Naive thymus-derived CD8-positive, alpha-beta T cell (primary cell): Measurements from ENCODE around the gene CLK1. TPM values are rescaled to one million over a fixed set of nuclear protein-coding genes. Genes with fewer than 3 reads are reported as not detected.
"Not testable (repeated sequence)": the region's sequence is repeated elsewhere in the genome, so short reads cannot be mapped to it uniquely, and the experiment has no call there.

ENCODE experiments used
- ATAC-seq, 2 donors: fragments of 150-1000 bp; cut with Tn5 transposase in 1 of 2; sonication (Bioruptor Pico), chemical (Tn5 transposase) in 1 of 2; 1 replicate in 1 of 2; 2 replicates in 1 of 2; pipeline ENCODE4 v1.10.0; 2021; ENCODE audit warnings: mild to moderate bottlenecking in 2 of 2, moderate library complexity in 2 of 2
- POLR2A ChIA-PET: fragments of 350-600 bp; sonication (Branson Sonifier 250); formaldehyde crosslinking; loops from one replicate; lab custom pipeline; 2021; ENCODE audit warnings: antibody characterized with exemption; lab: Charles Lee
- DNase-seq, 10 donors: peaks; one replicate each; pipeline versions ENCODE4 v3.0.0 to v3.0.0-alpha.2; 2020 to 2022
- H3K27ac Mint-ChIP-seq, 10 donors: one replicate each; pipeline ENCODE4 v1.8.0; 2020 to 2022; ENCODE audit warnings: mild to moderate bottlenecking in 10 of 10, mixed read lengths in 10 of 10, moderate library complexity in 4 of 10, inconsistent platforms in 1 of 10
- H3K27me3 Mint-ChIP-seq, 5 donors: one replicate each; pipeline ENCODE4 v1.8.0; 2021 to 2022; ENCODE audit warnings: mixed read lengths in 5 of 5
- H3K36me3 Mint-ChIP-seq, 3 donors: one replicate each; pipeline ENCODE4 v1.8.0; 2020 to 2022; ENCODE audit warnings: mixed read lengths in 3 of 3, mild to moderate bottlenecking in 2 of 3, inconsistent platforms in 1 of 3
- H3K4me1 Mint-ChIP-seq, 4 donors: one replicate each; pipeline ENCODE4 v1.8.0; 2021 to 2022; ENCODE audit warnings: mixed read lengths in 4 of 4
- H3K4me3 Mint-ChIP-seq, 10 donors: one replicate each; pipeline ENCODE4 v1.8.0; 2020 to 2022; ENCODE audit warnings: mild to moderate bottlenecking in 10 of 10, mixed read lengths in 10 of 10, moderate library complexity in 6 of 10, inconsistent platforms in 1 of 10
- H3K9me3 Mint-ChIP-seq, 9 donors: one replicate each; pipeline ENCODE4 v1.8.0; 2020 to 2022; ENCODE audit warnings: mixed read lengths in 9 of 9, mild to moderate bottlenecking in 3 of 9, inconsistent platforms in 1 of 9, moderate library complexity in 1 of 9
- polyA plus RNA-seq, 3 donors: library from polyadenylated mRNA; unstranded; fragments of 300-500 nt; fragmentation: Illumina TruSeq; gene quantifications; one replicate each; pipeline ENCODE4 v1.2.3, GENCODE V29; 2021
- total RNA-seq, 8 experiments: library from RNA in 2 of 8; stranded (reverse) in 2 of 8; gene quantifications; one replicate each; pipeline ENCODE4 v1.2.3 and lab custom pipeline; 2021 to 2026

Gene CLK1
- total and polyA plus RNA-seq, 5 experiments from 2014 or later, result 13.6 to 356 (median 45.3) TPM

- no peak for ATAC-seq
- peak overlapping the region in 2 of 10 donors; percentile 12 to 48 for H3K27ac Mint-ChIP-seq
- peaks cover 12 to 65% (median 26%) of the 10 kb centered on the region in 3 donors for H3K36me3 Mint-ChIP-seq
- H3K9me3 Mint-ChIP-seq, result no peaks in the 10 kb centered on the region
- POLR2A ChIA-PET, result interaction anchor here (0.6 to 6.9 kb wide), 2 partner anchors 17 to 43 kb away, joined by 3 to 28 read pairs; partner anchors contain the start of gene CLK1
- H3K27me3 Mint-ChIP-seq, result no peaks in the 10 kb centered on the region
- DNase-seq, result no peak
- H3K4me3 Mint-ChIP-seq, result peak overlapping the region in 2 of 10 donors; percentile 28
- H3K4me1 Mint-ChIP-seq, result peaks cover 2 to 11% (median 7%) of the 10 kb centered on the region in 4 donors
Measured at GRCh38 chr2:200821686-200822245, 42.7 kb downstream of the CLK1 start.

DNA sequence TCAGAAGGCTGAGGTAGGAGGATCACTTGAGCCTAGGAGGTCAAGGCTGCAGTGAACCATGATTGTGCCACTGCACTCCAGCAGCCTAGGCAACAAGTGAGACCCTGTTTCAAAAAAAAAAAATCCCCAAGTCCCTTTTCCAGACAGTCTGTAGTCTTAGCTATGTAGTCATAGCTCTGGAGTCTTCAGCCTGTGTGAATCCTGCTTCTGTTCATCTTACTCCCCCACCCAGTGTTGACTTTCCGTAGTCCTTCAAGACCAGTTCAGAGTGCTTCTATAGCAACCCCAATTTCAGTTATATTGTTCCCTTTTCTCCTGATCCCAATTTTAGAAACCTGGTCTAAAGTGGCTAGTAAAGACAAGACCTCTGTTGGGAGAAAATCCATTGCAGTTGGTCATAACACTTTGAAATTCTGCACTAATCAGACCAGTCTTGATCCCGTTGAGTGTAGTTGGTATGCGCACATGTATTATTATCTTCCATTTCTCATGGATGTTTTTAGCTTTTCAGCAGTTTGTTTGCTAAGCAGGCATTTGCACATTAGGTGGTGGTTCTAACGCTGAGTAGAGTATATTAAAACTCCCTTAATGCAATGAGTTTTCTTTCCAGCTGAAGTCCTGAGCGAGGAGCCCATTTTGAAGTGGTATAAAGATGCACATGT is 43.8 kb downstream of the CLK1 start:
- no peaks in the 10 kb centered on the region for H3K27me3 Mint-ChIP-seq
- H3K4me1 Mint-ChIP-seq, result peaks cover 7 to 10% (median 9%) of the 10 kb centered on the region in 4 donors
- peak overlapping the region in 7 of 10 donors; percentile 7 to 82 (median 58) for H3K27ac Mint-ChIP-seq
- H3K36me3 Mint-ChIP-seq, result peaks cover 12 to 76% (median 31%) of the 10 kb centered on the region in 3 donors
- DNase-seq (no peak), ATAC-seq (no peak)
- no peak overlapping the region for H3K4me3 Mint-ChIP-seq
- no peaks in the 10 kb centered on the region for H3K9me3 Mint-ChIP-seq
- POLR2A ChIA-PET, result interaction anchor here (6.9 kb wide), 1 partner anchor 44 kb away, joined by 28 read pairs; the partner anchor contains the start of gene CLK1

DNA sequence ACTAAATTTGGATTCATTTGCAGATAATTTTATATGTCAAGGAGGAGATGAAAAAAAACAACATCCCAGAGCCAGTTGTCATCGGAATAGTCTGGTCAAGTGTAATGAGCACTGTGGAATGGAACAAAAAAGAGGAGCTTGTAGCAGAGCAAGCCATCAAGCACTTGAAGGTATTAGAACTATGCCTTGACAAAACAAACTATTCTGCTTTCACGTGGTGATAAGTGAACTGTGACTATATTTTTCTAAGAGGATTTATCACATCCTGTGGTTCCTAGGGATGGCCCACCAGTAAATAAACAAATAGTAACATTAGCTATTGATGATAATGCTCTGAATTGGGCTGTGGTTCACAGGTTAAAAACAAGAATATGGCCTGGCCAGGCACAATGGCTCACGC is 45.7 kb downstream of the CLK1 start:
- H3K4me3 Mint-ChIP-seq, DNase-seq, H3K9me3 Mint-ChIP-seq, H3K27me3 Mint-ChIP-seq, ATAC-seq: not testable (repeated sequence)
- POLR2A ChIA-PET, result interaction anchor here (0.7 to 6.9 kb wide), 3 partner anchors 46 to 106 kb away, joined by 3 to 28 read pairs (median 8); partner anchors contain the start of genes CLK1, NIF3L1 and PPIL3
- Mint-ChIP-seq H3K4me1 (peaks cover 21 to 29% (median 26%) of the 10 kb centered on the region in 4 donors), H3K36me3 (peaks cover 12 to 84% (median 36%) of the 10 kb centered on the region in 3 donors), H3K27ac (peak overlapping the region in 5 of 10 donors; percentile 13 to 79 (median 49))

- POLR2A ChIA-PET, result interaction anchor here (0.6 to 2.1 kb wide), 3 partner anchors 38 to 68 kb away, joined by 3 to 19 read pairs (median 4); partner anchors contain the start of gene CLK1
- peaks cover 5 to 68% (median 26%) of the 10 kb centered on the region in 3 donors for H3K36me3 Mint-ChIP-seq
- H3K4me3 Mint-ChIP-seq, result peak overlapping the region in 4 of 10 donors; percentile 32 to 52 (median 44)
- ATAC-seq (no peak), DNase-seq (no peak)
- H3K9me3 Mint-ChIP-seq, result no peaks in the 10 kb centered on the region
- H3K4me1 Mint-ChIP-seq, result peaks cover 30 to 52% (median 47%) of the 10 kb centered on the region in 4 donors
- peak overlapping the region in 6 of 10 donors; percentile 2 to 73 (median 56) for H3K27ac Mint-ChIP-seq
- H3K27me3 Mint-ChIP-seq, result no peaks in the 10 kb centered on the region
Measured at GRCh38 chr2:200814917-200815316, 49.5 kb downstream of the CLK1 start.

DNA sequence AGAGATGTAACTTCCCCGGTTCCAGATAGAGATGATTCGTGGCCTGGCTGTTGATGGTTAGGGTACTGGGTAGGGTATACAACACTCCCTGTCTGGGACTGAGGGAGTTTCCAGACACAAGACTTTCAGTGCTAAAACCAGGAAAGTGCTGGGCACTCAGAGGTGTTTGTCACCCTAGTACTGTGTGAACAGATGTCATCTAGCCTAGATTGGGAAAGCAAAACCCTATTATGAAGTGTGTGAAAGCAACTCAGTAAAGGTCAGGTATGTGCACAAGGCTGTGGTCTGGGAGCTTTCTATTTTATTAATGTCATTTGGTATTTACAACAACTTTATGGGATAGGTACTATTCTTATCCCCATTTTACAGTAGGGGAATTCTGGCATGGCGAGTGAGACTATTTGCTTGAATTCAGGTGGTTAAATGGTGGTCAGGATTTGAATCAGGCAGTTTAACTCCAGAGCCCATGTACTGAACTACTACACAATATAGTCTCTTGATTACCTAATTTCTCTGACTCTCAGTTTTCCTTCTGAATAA is 50.1 kb downstream of the CLK1 start:
- peak overlapping the region; percentile 2 to 86 (median 72) for H3K27ac Mint-ChIP-seq
- H3K9me3 Mint-ChIP-seq, result no peaks in the 10 kb centered on the region
- peaks cover 5 to 62% (median 26%) of the 10 kb centered on the region in 3 donors for H3K36me3 Mint-ChIP-seq
- POLR2A ChIA-PET, result interaction anchor here (0.7 to 2.1 kb wide), 4 partner anchors 38 to 446 kb away, joined by 3 to 19 read pairs (median 4); partner anchors contain the start of genes CASP8 and CLK1
- peaks cover 30 to 52% (median 49%) of the 10 kb centered on the region in 4 donors for H3K4me1 Mint-ChIP-seq
- H3K4me3 Mint-ChIP-seq, result peak overlapping the region in 9 of 10 donors; percentile 32 to 72 (median 46)
- DNase-seq (no peak), ATAC-seq (no peak)
- no peaks in the 10 kb centered on the region for H3K27me3 Mint-ChIP-seq

- peak overlapping the region; percentile 94 to 99 (median 99) for H3K27ac Mint-ChIP-seq
- H3K36me3 Mint-ChIP-seq, result peaks cover under 1 to 43% (median 16%) of the 10 kb centered on the region in 3 donors
- ATAC-seq, result peak; percentile 57 to 63
- no peaks in the 10 kb centered on the region for H3K27me3 Mint-ChIP-seq
- POLR2A ChIA-PET, result interaction anchor here (0.6 to 2.1 kb wide), 14 partner anchors 9 to 305 kb away, joined by 3 to 51 read pairs (median 5); partner anchors contain the start of genes CFLAR, CLK1, NIF3L1 and ORC2
- peak in 9 of 10 donors; percentile 59 to 83 (median 68) for DNase-seq
- H3K4me3 Mint-ChIP-seq, result peak overlapping the region; percentile 95 to 99 (median 98)
- peaks cover 28 to 52% (median 49%) of the 10 kb centered on the region in 4 donors for H3K4me1 Mint-ChIP-seq
- H3K9me3 Mint-ChIP-seq, result no peaks in the 10 kb centered on the region
Measured at GRCh38 chr2:200812122-200813022, 52.1 kb downstream of the CLK1 start.

DNA sequence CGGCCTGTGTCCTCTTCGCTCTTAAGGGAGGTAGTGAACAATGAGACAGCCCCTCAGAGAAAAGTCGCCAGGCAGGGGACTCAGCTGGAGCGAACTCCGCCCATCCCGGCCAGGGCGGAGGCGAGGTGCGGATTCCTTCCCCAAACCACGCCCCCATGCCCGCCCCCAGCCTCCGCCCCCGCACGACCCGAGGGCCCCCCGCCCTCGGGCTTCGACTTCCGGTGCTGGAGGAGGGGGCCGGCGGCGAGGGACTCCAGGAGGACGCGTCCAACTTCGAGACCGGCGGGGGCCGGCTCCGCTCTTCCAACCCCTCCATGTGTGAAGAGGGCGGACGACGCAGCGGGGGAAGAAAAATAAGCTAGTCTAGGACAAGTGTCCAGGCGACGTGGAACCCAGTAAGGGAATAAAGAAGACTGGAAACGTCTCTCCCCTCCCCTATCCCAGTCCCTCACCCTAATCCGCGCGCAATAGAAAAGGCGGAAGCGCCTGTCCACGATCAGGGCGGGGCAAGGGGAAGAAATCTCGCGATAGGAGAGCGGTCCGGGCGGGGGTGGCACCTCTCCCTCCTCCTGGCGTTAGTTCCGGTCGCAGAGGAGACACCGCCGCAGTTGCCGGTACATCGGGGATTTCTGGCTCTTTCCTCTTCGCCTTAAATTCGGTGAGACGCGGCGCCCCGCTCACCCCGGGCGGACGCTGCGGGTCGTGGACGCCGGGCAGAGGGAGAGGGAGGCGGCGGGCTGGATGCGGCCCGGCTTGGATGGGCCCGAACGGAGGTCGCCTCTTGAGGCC is 52.9 kb downstream of the CLK1 start, which contains the start of gene BZW1:
Gene BZW1 (plus strand): TSS at position 578 of the 789 bp plus-strand sequence. CDS start 1,308 bp downstream, outside the sequence.
- ATAC-seq (peak; percentile 78 to 85), DNase-seq (peak; percentile 95 to 99 (median 98))
- H3K27ac Mint-ChIP-seq, result peak within 1 kb of the TSS; percentile 94 to 99 (median 99)
- POLR2A ChIA-PET, result interaction anchor here (0.7 to 2.1 kb wide), 14 partner anchors 9 to 305 kb away, joined by 3 to 51 read pairs (median 5); partner anchors contain the start of genes CFLAR, CLK1, NIF3L1 and ORC2
- H3K36me3 Mint-ChIP-seq, result peaks cover 0 to 34% (median 11%) of the 10 kb centered on the region in 3 donors
- no peaks in the 10 kb centered on the region for H3K27me3 Mint-ChIP-seq
- H3K4me3 Mint-ChIP-seq, result peak within 1 kb of the TSS; percentile 95 to 99 (median 98)
- no peaks in the 10 kb centered on the region for H3K9me3 Mint-ChIP-seq
- H3K4me1 Mint-ChIP-seq, result peaks cover 26 to 52% (median 46%) of the 10 kb centered on the region in 4 donors

DNA sequence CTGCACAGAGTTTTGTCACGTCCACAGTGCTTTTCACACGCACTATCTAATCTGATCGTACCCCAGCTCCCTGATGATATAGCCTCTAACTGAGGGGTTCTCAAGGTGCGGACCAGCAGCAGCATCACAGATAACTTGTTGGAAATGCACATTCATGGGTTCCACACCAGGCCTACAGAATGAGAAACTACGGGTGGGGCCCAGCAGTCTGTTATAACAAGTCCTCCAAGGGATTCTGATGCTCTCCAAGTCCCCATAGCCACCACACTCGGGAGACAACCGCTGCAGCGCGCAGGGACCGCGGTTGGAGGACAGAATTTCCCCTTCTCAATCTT is 53.5 kb downstream of the CLK1 start:
- DNase-seq (no peak), ATAC-seq (peak in 1 of 2 donors; percentile 2)
- Mint-ChIP-seq H3K27ac (peak overlapping the region; percentile 94 to 99 (median 99)), H3K4me1 (peaks cover 26 to 49% (median 46%) of the 10 kb centered on the region in 4 donors), H3K36me3 (peaks cover 0 to 29% (median 11%) of the 10 kb centered on the region in 3 donors), H3K27me3 (no peaks in the 10 kb centered on the region), H3K9me3 (no peaks in the 10 kb centered on the region), H3K4me3 (peak overlapping the region; percentile 89 to 99 (median 96))
- POLR2A ChIA-PET, result interaction anchor here (1.0 to 2.1 kb wide), 13 partner anchors 8 to 306 kb away, joined by 3 to 51 read pairs (median 5); partner anchors contain the start of genes CFLAR, CLK1, NIF3L1 and ORC2

DNA sequence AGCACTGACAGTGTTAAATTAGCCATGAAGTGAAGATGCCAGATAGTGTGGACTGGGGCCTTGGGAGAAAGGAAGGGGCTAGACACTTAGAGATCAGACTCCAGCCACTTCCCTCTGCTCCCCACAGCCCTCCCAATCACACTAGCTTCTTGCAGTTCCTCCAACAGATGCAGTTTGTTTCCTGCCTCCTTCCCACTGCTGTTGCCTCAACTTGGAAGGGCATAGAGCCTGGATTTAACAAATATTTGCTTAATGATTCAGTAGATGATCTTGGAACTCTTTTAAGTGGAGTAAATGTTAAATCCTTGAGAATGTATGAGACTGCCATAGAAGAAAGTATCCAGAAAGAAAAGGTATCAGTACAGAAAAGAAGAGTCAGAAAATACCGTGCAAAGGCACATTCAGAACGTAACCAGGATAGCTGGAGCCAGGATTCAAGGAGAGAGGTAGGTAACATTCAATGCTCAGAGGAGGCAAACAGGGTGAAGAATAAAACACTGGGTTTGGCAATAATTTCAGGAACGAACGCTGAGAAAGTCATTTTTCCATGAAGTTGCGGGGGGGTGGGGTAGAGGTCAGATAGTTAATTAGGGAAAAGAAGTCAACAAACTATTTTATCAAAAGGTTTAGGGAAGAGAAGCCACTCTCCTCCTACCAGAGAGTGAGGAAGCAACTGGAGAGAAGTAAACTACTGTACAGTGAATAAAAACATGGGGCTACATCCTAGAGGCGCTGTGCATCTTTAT is 54.0 kb downstream of the CLK1 start:
- POLR2A ChIA-PET, result interaction anchor here (0.7 to 2.1 kb wide), 16 partner anchors 15 to 305 kb away, joined by 3 to 51 read pairs (median 6); partner anchors contain the start of genes CFLAR, CLK1, NIF3L1 and ORC2

More for the DNA sequence above, 54.0 kb downstream of the CLK1 start:
- Mint-ChIP-seq H3K27me3 (no peaks in the 10 kb centered on the region), H3K4me3 (peak overlapping the region; percentile 89 to 99 (median 96)), H3K4me1 (peaks cover 23 to 44% (median 42%) of the 10 kb centered on the region in 4 donors), H3K27ac (peak overlapping the region; percentile 94 to 99 (median 99)), H3K9me3 (no peaks in the 10 kb centered on the region), H3K36me3 (peaks cover 0 to 23% (median 6%) of the 10 kb centered on the region in 3 donors)
- no peak for ATAC-seq
- no peak for DNase-seq
